ENCODE results near the gene GNAQ. TPM values are rescaled to one million over a fixed set of nuclear protein-coding genes. Genes with fewer than 3 reads are reported as not detected.

The GNAQ gene
- total RNA-seq, 2 donors from 2014 or later = 12.8 to 18.5 TPM

GRCh38 chr9:77959803-77960202 is 71.8 kb downstream of the GNAQ start:
- H3K36me3 Mint-ChIP-seq (ENCODE audit: low read depth) = no peaks in the 10 kb centered on the region
- no peak overlapping the region for H3K27ac Mint-ChIP-seq
- H3K9me3 Mint-ChIP-seq = no peaks in the 10 kb centered on the region
- H3K4me1 Mint-ChIP-seq = peaks cover 38% of the 10 kb centered on the region
- no peak overlapping the region for H3K4me3 Mint-ChIP-seq
- H3K27me3 Mint-ChIP-seq = no peaks in the 10 kb centered on the region
- no peak for ATAC-seq (replicated peaks)

GRCh38 chr9:77957652-77958051 is 74.0 kb downstream of the GNAQ start:
- H3K27me3 Mint-ChIP-seq = no peaks in the 10 kb centered on the region
- no peaks in the 10 kb centered on the region for H3K9me3 Mint-ChIP-seq
- H3K4me3 Mint-ChIP-seq = no peak overlapping the region
- no peaks in the 10 kb centered on the region for H3K36me3 Mint-ChIP-seq (ENCODE audit: low read depth)
- H3K4me1 Mint-ChIP-seq = peaks cover 30% of the 10 kb centered on the region
- peak overlapping the region; percentile 31 for H3K27ac Mint-ChIP-seq
- ATAC-seq (replicated peaks) = peak; percentile 59

GRCh38 chr9:77956555-77956954 is 75.1 kb downstream of the GNAQ start:
- Mint-ChIP-seq H3K4me3 (no peak overlapping the region), H3K9me3 (no peaks in the 10 kb centered on the region), H3K27me3 (no peaks in the 10 kb centered on the region), H3K36me3 (ENCODE audit: low read depth) (peaks cover 3% of the 10 kb centered on the region), H3K27ac (no peak overlapping the region), H3K4me1 (peaks cover 25% of the 10 kb centered on the region)
- no peak for ATAC-seq (replicated peaks)

GRCh38 chr9:77954666-77955015 is 77.0 kb downstream of the GNAQ start:
- no peak overlapping the region for H3K4me3 Mint-ChIP-seq
- no peaks in the 10 kb centered on the region for H3K9me3 Mint-ChIP-seq
- peaks cover 5% of the 10 kb centered on the region for H3K36me3 Mint-ChIP-seq (ENCODE audit: low read depth)
- H3K27ac Mint-ChIP-seq = no peak overlapping the region
- H3K4me1 Mint-ChIP-seq = peaks cover 23% of the 10 kb centered on the region
- no peaks in the 10 kb centered on the region for H3K27me3 Mint-ChIP-seq
- ATAC-seq (replicated peaks) = no peak

- Mint-ChIP-seq H3K4me1 (peaks cover 23% of the 10 kb centered on the region), H3K27me3 (no peaks in the 10 kb centered on the region), H3K4me3 (no peak overlapping the region), H3K27ac (no peak overlapping the region), H3K9me3 (no peaks in the 10 kb centered on the region), H3K36me3 (ENCODE audit: low read depth) (peaks cover 5% of the 10 kb centered on the region)
- no peak for ATAC-seq (replicated peaks)
Measured at GRCh38 chr9:77954013-77954665, 77.5 kb downstream of the GNAQ start.

- peaks cover 5% of the 10 kb centered on the region for H3K36me3 Mint-ChIP-seq (ENCODE audit: low read depth)
- H3K9me3 Mint-ChIP-seq = no peaks in the 10 kb centered on the region
- no peaks in the 10 kb centered on the region for H3K27me3 Mint-ChIP-seq
- ATAC-seq (replicated peaks) = no peak
- peaks cover 23% of the 10 kb centered on the region for H3K4me1 Mint-ChIP-seq
- no peak overlapping the region for H3K27ac Mint-ChIP-seq
- no peak overlapping the region for H3K4me3 Mint-ChIP-seq
Measured at GRCh38 chr9:77953590-77953989, 78.0 kb downstream of the GNAQ start.

GRCh38 chr9:77952635-77953328 is 78.8 kb downstream of the GNAQ start:
- Mint-ChIP-seq H3K4me3 (no peak overlapping the region), H3K4me1 (peaks cover 21% of the 10 kb centered on the region), H3K9me3 (no peaks in the 10 kb centered on the region), H3K27ac (no peak overlapping the region), H3K27me3 (no peaks in the 10 kb centered on the region), H3K36me3 (ENCODE audit: low read depth) (peaks cover 5% of the 10 kb centered on the region)
- ATAC-seq (replicated peaks) = no peak

- Mint-ChIP-seq H3K27ac (no peak overlapping the region), H3K4me1 (peaks cover 15% of the 10 kb centered on the region), H3K27me3 (no peaks in the 10 kb centered on the region), H3K9me3 (no peaks in the 10 kb centered on the region), H3K4me3 (no peak overlapping the region), H3K36me3 (ENCODE audit: low read depth) (peaks cover 5% of the 10 kb centered on the region)
- ATAC-seq (replicated peaks) = no peak
Measured at GRCh38 chr9:77951369-77951768, 80.2 kb downstream of the GNAQ start.

GRCh38 chr9:77949751-77950436 is 81.7 kb downstream of the GNAQ start:
- Mint-ChIP-seq H3K4me3 (no peak overlapping the region), H3K36me3 (ENCODE audit: low read depth) (peaks cover 5% of the 10 kb centered on the region), H3K4me1 (peaks cover 22% of the 10 kb centered on the region), H3K27me3 (no peaks in the 10 kb centered on the region), H3K27ac (no peak overlapping the region), H3K9me3 (no peaks in the 10 kb centered on the region)
- no peak for ATAC-seq (replicated peaks)

- Mint-ChIP-seq H3K27ac (no peak overlapping the region), H3K4me3 (no peak overlapping the region), H3K36me3 (ENCODE audit: low read depth) (peaks cover 5% of the 10 kb centered on the region), H3K9me3 (no peaks in the 10 kb centered on the region), H3K4me1 (peaks cover 29% of the 10 kb centered on the region), H3K27me3 (no peaks in the 10 kb centered on the region)
- no peak for ATAC-seq (replicated peaks)
Measured at GRCh38 chr9:77947651-77948050, 84.0 kb downstream of the GNAQ start.

- no peaks in the 10 kb centered on the region for H3K9me3 Mint-ChIP-seq
- no peak overlapping the region for H3K4me3 Mint-ChIP-seq
- peaks cover 5% of the 10 kb centered on the region for H3K36me3 Mint-ChIP-seq (ENCODE audit: low read depth)
- no peak for ATAC-seq (replicated peaks)
- peaks cover 29% of the 10 kb centered on the region for H3K4me1 Mint-ChIP-seq
- H3K27ac Mint-ChIP-seq = peak overlapping the region; percentile 16
- H3K27me3 Mint-ChIP-seq = no peaks in the 10 kb centered on the region
Measured at GRCh38 chr9:77946969-77947620, 84.5 kb downstream of the GNAQ start.

GRCh38 chr9:77946296-77946695 is 85.3 kb downstream of the GNAQ start:
- Mint-ChIP-seq H3K27me3 (no peaks in the 10 kb centered on the region), H3K36me3 (ENCODE audit: low read depth) (no peaks in the 10 kb centered on the region), H3K4me1 (peaks cover 24% of the 10 kb centered on the region), H3K27ac (peak overlapping the region; percentile 16), H3K9me3 (no peaks in the 10 kb centered on the region), H3K4me3 (no peak overlapping the region)
- no peak for ATAC-seq (replicated peaks)

- Mint-ChIP-seq H3K9me3 (no peaks in the 10 kb centered on the region), H3K36me3 (ENCODE audit: low read depth) (no peaks in the 10 kb centered on the region), H3K4me1 (peaks cover 24% of the 10 kb centered on the region), H3K4me3 (no peak overlapping the region), H3K27ac (peak overlapping the region; percentile 16), H3K27me3 (no peaks in the 10 kb centered on the region)
- ATAC-seq (replicated peaks) = no peak
Measured at GRCh38 chr9:77945798-77946197, 85.8 kb downstream of the GNAQ start.

GRCh38 chr9:77944556-77945243 is 86.9 kb downstream of the GNAQ start:
- Mint-ChIP-seq H3K9me3 (no peaks in the 10 kb centered on the region), H3K27me3 (no peaks in the 10 kb centered on the region), H3K4me1 (peaks cover 15% of the 10 kb centered on the region), H3K4me3 (peak overlapping the region; percentile 44), H3K36me3 (ENCODE audit: low read depth) (no peaks in the 10 kb centered on the region), H3K27ac (peak overlapping the region; percentile 16)
- ATAC-seq (replicated peaks) = no peak
